Neural progenitor cell (in vitro differentiated cells): ENCODE results near the gene ANKRD31.

ENCODE experiments used
- CTCF ChIP-seq: fragments of 200-600 bp; sonication (generic); IDR thresholded peaks from 2 replicates; pipeline ENCODE4 v1.5.1; 2017; ENCODE audit warnings: antibody characterized with exemption, mild to moderate bottlenecking
- EZH2phosphoT487 ChIP-seq: fragments of 200-600 bp; sonication (generic); IDR thresholded peaks from 2 replicates; pipeline ENCODE4 v1.6.1; 2017; ENCODE audit warnings: antibody characterized with exemption

GRCh38 chr5:75031366-75031765 is 205.3 kb downstream of the ANKRD31 start:
- no peak for TF ChIP-seq CTCF
- no peak for TF ChIP-seq EZH2phosphoT487
